ENCODE measurements around the gene EEF2.

Gene EEF2

DNA sequence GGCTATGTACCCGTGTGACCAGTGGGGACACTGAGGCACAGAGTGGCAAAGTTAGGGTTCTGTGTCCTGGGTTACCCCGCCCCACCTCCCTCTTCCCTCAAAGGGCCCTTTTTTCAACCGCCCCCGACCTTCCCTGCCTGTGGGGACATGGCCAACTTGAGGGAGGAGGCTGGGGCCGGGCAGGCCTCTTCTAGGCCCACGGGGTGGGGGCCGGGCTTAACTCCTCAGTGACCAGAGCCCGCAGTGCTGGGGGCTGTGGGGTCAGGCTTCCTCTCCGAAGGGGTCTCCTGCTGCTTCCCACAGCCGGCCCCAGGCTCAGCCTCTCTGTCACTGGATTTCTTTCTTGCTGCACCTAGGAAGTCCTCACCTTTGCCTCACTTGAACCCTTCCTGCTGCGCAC lies 46.2 kb upstream of the EEF2 start:
- Histone ChIP-seq H3K27me3 (ENCODE audit: insufficient read depth, poor library complexity, severe bottlenecking) (no peaks in the 10 kb centered on the region), H3K9me3 (ENCODE audit: severe bottlenecking) (no peaks in the 10 kb centered on the region), H3K4me1 (ENCODE audit: insufficient read depth, poor library complexity, severe bottlenecking) (no peaks in the 10 kb centered on the region), H3K4me3 (ENCODE audit: severe bottlenecking) (no peak overlapping the region), H3K27ac (ENCODE audit: poor library complexity, severe bottlenecking) (no peak overlapping the region), H3K36me3 (ENCODE audit: low read depth) (0 out of 2 replicates have a peak, but pooled peaks cover 6% of the 10 kb centered on the region)
- no peak for DNase-seq (ENCODE audit: low spot score)
- TF ChIP-seq, protein P1, sequence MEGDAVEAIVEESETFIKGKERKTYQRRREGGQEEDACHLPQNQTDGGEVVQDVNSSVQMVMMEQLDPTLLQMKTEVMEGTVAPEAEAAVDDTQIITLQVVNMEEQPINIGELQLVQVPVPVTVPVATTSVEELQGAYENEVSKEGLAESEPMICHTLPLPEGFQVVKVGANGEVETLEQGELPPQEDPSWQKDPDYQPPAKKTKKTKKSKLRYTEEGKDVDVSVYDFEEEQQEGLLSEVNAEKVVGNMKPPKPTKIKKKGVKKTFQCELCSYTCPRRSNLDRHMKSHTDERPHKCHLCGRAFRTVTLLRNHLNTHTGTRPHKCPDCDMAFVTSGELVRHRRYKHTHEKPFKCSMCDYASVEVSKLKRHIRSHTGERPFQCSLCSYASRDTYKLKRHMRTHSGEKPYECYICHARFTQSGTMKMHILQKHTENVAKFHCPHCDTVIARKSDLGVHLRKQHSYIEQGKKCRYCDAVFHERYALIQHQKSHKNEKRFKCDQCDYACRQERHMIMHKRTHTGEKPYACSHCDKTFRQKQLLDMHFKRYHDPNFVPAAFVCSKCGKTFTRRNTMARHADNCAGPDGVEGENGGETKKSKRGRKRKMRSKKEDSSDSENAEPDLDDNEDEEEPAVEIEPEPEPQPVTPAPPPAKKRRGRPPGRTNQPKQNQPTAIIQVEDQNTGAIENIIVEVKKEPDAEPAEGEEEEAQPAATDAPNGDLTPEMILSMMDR (IDR thresholded peaks at IDR 0.05; ENCODE audit: poor library complexity, severe bottlenecking) = no peak
- no peak for ATAC-seq (ENCODE audit: low read depth)

GRCh38 chr19:4030981-4031380 lies 45.7 kb upstream of the EEF2 start:
- Histone ChIP-seq H3K27me3 (ENCODE audit: insufficient read depth, poor library complexity, severe bottlenecking) (no peaks in the 10 kb centered on the region), H3K36me3 (ENCODE audit: low read depth) (0 out of 2 replicates have a peak, but pooled peaks cover 6% of the 10 kb centered on the region), H3K27ac (ENCODE audit: poor library complexity, severe bottlenecking) (no peak overlapping the region), H3K4me3 (ENCODE audit: severe bottlenecking) (no peak overlapping the region), H3K4me1 (ENCODE audit: insufficient read depth, poor library complexity, severe bottlenecking) (no peaks in the 10 kb centered on the region), H3K9me3 (ENCODE audit: severe bottlenecking) (no peaks in the 10 kb centered on the region)
- TF ChIP-seq, protein P1 (IDR thresholded peaks at IDR 0.05; ENCODE audit: poor library complexity, severe bottlenecking) = no peak
- DNase-seq (ENCODE audit: low spot score) (no peak), ATAC-seq (ENCODE audit: low read depth) (no peak; the same call in 2 of the 3 replicates)

DNA sequence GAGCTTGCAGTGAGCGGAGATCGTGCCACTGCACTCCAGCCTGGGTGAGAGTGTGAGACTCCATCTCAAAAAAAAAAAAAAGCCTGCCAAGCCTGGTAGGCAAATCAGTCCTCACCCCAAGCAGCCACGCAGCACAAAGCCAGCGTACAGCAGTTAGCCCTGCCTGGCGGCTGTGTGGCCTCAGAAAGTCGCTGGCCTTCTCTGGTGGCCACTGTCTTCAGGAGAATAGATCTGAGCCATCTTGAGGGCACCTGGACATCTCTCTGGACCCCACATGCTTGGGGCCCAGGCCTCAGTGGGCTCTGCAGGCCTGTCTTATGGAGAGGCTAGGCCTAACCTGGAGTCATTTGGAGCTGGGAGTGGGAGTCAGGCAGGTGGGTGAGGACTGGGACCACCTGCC lies 45.3 kb upstream of the EEF2 start:
- Histone ChIP-seq H3K9me3 (ENCODE audit: severe bottlenecking) (no peaks in the 10 kb centered on the region), H3K27me3 (ENCODE audit: insufficient read depth, poor library complexity, severe bottlenecking) (no peaks in the 10 kb centered on the region), H3K27ac (ENCODE audit: poor library complexity, severe bottlenecking) (no peak overlapping the region), H3K4me3 (ENCODE audit: severe bottlenecking) (no peak overlapping the region), H3K4me1 (ENCODE audit: insufficient read depth, poor library complexity, severe bottlenecking) (no peaks in the 10 kb centered on the region), H3K36me3 (ENCODE audit: low read depth) (0 out of 2 replicates have a peak, but pooled peaks cover 6% of the 10 kb centered on the region)
- DNase-seq (ENCODE audit: low spot score) (no peak), ATAC-seq (ENCODE audit: low read depth) (no peak)
- TF ChIP-seq, protein P1 (IDR thresholded peaks at IDR 0.05; ENCODE audit: poor library complexity, severe bottlenecking) = no peak

DNA sequence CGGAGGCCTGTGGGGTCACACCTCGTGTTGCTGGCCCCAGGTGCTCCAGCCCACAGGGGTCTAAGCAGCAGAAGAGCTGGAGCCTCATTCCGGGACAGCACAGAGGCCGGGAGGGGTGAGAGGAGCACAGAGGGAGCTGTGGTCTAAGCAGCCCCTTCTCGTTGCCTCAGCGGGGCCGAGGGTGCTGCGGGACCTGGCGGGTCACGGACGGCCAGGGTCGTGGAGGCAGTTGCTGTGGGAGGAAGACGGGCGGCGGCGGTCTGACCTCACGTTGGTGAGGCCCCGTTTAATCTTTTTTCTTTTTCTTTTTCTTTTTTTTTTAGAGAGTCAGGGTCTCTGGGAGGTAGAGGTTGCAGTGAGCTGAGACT lies 44.0 kb upstream of the EEF2 start:
- ATAC-seq (ENCODE audit: low read depth) (no peak), DNase-seq (ENCODE audit: low spot score) (no peak)
- H3K4me3 ChIP-seq (ENCODE audit: severe bottlenecking) = no peak overlapping the region
- TF ChIP-seq, protein P1 (IDR thresholded peaks at IDR 0.05; ENCODE audit: poor library complexity, severe bottlenecking) = no peak
- H3K36me3 ChIP-seq (ENCODE audit: low read depth) = 0 out of 2 replicates have a peak, but pooled peaks cover 6% of the 10 kb centered on the region
- H3K27me3 ChIP-seq (ENCODE audit: insufficient read depth, poor library complexity, severe bottlenecking) = no peaks in the 10 kb centered on the region
- H3K4me1 ChIP-seq (ENCODE audit: insufficient read depth, poor library complexity, severe bottlenecking) = no peaks in the 10 kb centered on the region
- no peak overlapping the region for H3K27ac ChIP-seq (ENCODE audit: poor library complexity, severe bottlenecking)
- no peaks in the 10 kb centered on the region for H3K9me3 ChIP-seq (ENCODE audit: severe bottlenecking)

- no peaks in the 10 kb centered on the region for H3K4me1 ChIP-seq (ENCODE audit: insufficient read depth, poor library complexity, severe bottlenecking)
- 0 out of 2 replicates have a peak, but pooled peaks cover 6% of the 10 kb centered on the region for H3K36me3 ChIP-seq (ENCODE audit: low read depth)
- H3K9me3 ChIP-seq (ENCODE audit: severe bottlenecking) = no peaks in the 10 kb centered on the region
- ATAC-seq (ENCODE audit: low read depth) (no peak), DNase-seq (ENCODE audit: low spot score) (no peak)
- TF ChIP-seq, protein P1 (IDR thresholded peaks at IDR 0.05; ENCODE audit: poor library complexity, severe bottlenecking) = no peak
- no peaks in the 10 kb centered on the region for H3K27me3 ChIP-seq (ENCODE audit: insufficient read depth, poor library complexity, severe bottlenecking)
- H3K4me3 ChIP-seq (ENCODE audit: severe bottlenecking) = no peak overlapping the region
- H3K27ac ChIP-seq (ENCODE audit: poor library complexity, severe bottlenecking) = no peak overlapping the region
Observed at GRCh38 chr19:4028334-4029246, 43.3 kb upstream of the EEF2 start.

Measured in RWPE2 (cell line).